GM12801 (cell line): ENCODE data around the gene CSNK1G2.

Experiments
- TF ChIP-seq, protein P1 (sequence below): IDR thresholded peaks from one replicate; pipeline ENCODE4 v1.5.1; 2011; ENCODE audit warnings: control low read depth; ENCODE audit not compliant: insufficient read length; ENCODE audit errors: extremely low read depth

CSNK1G2 gene

GRCh38 chr19:1905863-1906375 lies 35.1 kb upstream of the CSNK1G2 start:
- TF ChIP-seq, protein P1, sequence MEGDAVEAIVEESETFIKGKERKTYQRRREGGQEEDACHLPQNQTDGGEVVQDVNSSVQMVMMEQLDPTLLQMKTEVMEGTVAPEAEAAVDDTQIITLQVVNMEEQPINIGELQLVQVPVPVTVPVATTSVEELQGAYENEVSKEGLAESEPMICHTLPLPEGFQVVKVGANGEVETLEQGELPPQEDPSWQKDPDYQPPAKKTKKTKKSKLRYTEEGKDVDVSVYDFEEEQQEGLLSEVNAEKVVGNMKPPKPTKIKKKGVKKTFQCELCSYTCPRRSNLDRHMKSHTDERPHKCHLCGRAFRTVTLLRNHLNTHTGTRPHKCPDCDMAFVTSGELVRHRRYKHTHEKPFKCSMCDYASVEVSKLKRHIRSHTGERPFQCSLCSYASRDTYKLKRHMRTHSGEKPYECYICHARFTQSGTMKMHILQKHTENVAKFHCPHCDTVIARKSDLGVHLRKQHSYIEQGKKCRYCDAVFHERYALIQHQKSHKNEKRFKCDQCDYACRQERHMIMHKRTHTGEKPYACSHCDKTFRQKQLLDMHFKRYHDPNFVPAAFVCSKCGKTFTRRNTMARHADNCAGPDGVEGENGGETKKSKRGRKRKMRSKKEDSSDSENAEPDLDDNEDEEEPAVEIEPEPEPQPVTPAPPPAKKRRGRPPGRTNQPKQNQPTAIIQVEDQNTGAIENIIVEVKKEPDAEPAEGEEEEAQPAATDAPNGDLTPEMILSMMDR = no peak

DNA sequence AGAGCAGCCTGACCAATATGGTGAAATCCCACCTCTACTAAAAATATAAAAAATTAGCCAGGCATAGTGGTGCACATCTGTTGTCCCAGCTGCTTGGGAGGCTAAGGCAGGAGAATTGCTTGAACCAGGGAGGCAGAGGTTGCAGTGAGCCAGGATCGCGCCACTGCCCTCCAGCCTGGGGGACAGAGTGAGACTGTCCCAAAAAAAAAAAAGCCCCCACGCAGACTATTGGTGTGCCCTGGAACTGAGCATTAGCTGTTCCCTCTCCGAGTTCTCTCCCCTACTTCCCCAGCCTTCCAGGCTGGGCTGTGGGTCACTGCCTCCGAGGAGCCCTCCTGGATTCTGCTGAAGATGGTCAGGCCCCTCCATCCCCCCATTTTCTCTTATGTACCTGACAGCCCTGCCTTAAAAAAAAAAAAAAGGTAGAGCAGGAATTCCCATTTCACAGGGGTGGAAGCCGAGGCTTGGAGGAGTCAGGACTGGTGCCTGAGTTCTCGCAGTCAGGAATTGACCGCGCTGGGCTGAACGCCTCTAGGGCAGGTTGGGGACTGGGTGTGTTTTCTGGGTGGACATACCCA lies 33.9 kb upstream of the CSNK1G2 start:
- TF ChIP-seq, protein P1 = no peak

- TF ChIP-seq, protein P1 = no peak
Measured at GRCh38 chr19:1907563-1908363, 33.2 kb upstream of the CSNK1G2 start.

GRCh38 chr19:1908364-1908678 lies 32.7 kb upstream of the CSNK1G2 start:
- TF ChIP-seq, protein P1 = no peak

- TF ChIP-seq, protein P1 = no peak
Measured at GRCh38 chr19:1909761-1910080, 31.3 kb upstream of the CSNK1G2 start.

DNA sequence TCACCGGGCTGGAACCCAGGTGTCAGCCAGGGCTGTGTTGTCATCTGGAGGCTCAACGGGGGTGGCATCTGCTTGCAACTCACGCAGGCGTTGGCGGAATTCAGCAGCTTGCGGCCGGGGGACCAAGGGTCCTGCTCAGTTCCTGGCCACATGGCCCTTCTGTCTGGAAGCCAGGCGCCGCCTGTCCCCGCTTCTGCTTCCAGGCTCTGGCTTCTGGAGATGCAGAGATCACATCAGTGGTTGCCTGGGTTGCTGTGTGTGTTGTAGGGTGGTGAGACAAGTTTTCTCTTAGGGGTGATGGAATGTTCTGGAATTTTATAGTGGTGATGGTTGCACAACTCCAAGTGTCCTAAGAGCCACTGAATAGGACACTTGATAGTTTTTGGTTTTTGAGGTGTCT lies 30.8 kb upstream of the CSNK1G2 start:
- TF ChIP-seq, protein P1 = no peak

DNA sequence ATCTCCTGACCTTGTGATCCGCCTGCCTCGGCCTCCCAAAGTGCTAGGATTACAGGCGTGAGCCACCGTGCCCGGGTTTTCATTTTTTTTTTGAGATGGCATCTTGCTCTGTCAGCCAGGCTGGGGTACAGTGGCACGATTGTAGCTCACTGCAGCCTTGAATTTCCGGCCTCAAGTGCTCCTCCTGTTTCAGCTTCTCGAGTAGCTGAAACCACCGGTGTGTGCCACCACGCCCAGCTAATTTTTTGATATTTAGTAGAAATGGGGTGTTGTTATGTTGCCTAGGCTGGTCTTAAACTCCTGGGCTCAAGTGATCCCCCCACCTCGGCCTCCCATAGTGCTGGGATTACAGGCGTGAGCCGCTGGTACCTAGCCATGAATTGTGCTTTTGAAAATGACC lies 29.9 kb upstream of the CSNK1G2 start:
- TF ChIP-seq, protein P1 = no peak
